Neural cell (in vitro differentiated cells): ENCODE data around the gene C9orf72. TPM values are rescaled to one million over a fixed set of nuclear protein-coding genes. Genes with fewer than 3 reads are reported as not detected.

Experiments
- H2AFZ ChIP-seq: fragments of 200-600, 300-800 bp; sonication (generic), shearing (Covaris generic); 2 replicates; pipeline ENCODE4 v1.6.0; 2014; ENCODE audit warnings: low read depth, mild to moderate bottlenecking, antibody characterized with exemption, low read length, moderate library complexity
- H3F3A ChIP-seq: fragments of 200-600 bp; shearing (Covaris generic); 2 replicates; pipeline ENCODE4 v1.6.1; 2016; ENCODE audit warnings: mild to moderate bottlenecking, moderate library complexity, mixed read lengths, antibody characterized with exemption, low read length; ENCODE audit not compliant: insufficient read depth, poor library complexity, severe bottlenecking
- H3K27ac ChIP-seq: fragments of 200-600, 300-800 bp; sonication (generic), shearing (Covaris generic); 2 replicates; pipeline ENCODE4 v1.5.1; 2014; ENCODE audit warnings: mild to moderate bottlenecking, low read length, moderate library complexity
- H3K27me3 ChIP-seq: fragments of 300-800, 200-600 bp; sonication (generic), shearing (Covaris generic); 2 replicates; pipeline ENCODE4 v1.6.0; 2014; ENCODE audit warnings: mild to moderate bottlenecking, low read depth, low read length, moderate library complexity; ENCODE audit not compliant: insufficient read depth
- H3K36me3 ChIP-seq: fragments of 300-800, 200-600 bp; sonication (generic), shearing (Covaris generic); 2 replicates; pipeline ENCODE4 v1.5.1; 2014; ENCODE audit warnings: mild to moderate bottlenecking, antibody characterized with exemption, low read length, moderate library complexity; ENCODE audit not compliant: insufficient read depth
- H3K4me2 ChIP-seq: fragments of 300-800, 200-600 bp; sonication (generic), shearing (Covaris generic); 2 replicates; pipeline ENCODE4 v1.6.0; 2014; ENCODE audit warnings: mild to moderate bottlenecking, low read length
- H3K4me3 ChIP-seq: fragments of 300-800, 200-600 bp; sonication (generic), shearing (Covaris generic); 2 replicates; pipeline ENCODE4 v1.5.1; 2014; ENCODE audit warnings: mild to moderate bottlenecking, low read length, moderate library complexity
- H3K79me2 ChIP-seq: fragments of 200-600 bp; shearing (Covaris generic); replicated peaks from 2 replicates; pipeline ENCODE4 v1.6.0; 2014; ENCODE audit warnings: mild to moderate bottlenecking, low read length, moderate library complexity; ENCODE audit not compliant: insufficient read depth
- H3K9ac ChIP-seq: fragments of 300-800, 200-600 bp; sonication (generic), shearing (Covaris generic); 2 replicates; pipeline ENCODE4 v1.6.1; 2016; ENCODE audit warnings: mild to moderate bottlenecking, low read length, mixed read lengths
- H3K9me2 ChIP-seq: fragments of 200-600 bp; shearing (Covaris generic); 2 replicates; pipeline ENCODE4 v1.6.1; 2016; ENCODE audit warnings: mild to moderate bottlenecking, low read length, mixed read lengths; ENCODE audit not compliant: insufficient read depth
- H3K9me3 ChIP-seq: fragments of 200-600, 300-800 bp; sonication (generic), shearing (Covaris generic); 2 replicates; pipeline ENCODE4 v1.6.1; 2016; ENCODE audit warnings: mild to moderate bottlenecking, mixed run types, low read length, moderate library complexity, mixed read lengths
- H4K20me1 ChIP-seq: fragments of 200-600 bp; shearing (Covaris generic); 2 replicates; pipeline ENCODE4 v1.6.1; 2016; ENCODE audit warnings: mild to moderate bottlenecking, mixed run types; ENCODE audit not compliant: insufficient read depth
- CTCF ChIP-seq: fragments of 450-650 bp; IDR thresholded peaks from 2 replicates; pipeline ENCODE4 v1.5.1; 2014; ENCODE audit warnings: antibody characterized with exemption, mild to moderate bottlenecking, moderate library complexity; ENCODE audit not compliant: poor library complexity, severe bottlenecking
- EP300 ChIP-seq: fragments of 450-650 bp; conservative IDR thresholded peaks from 2 replicates; pipeline ENCODE4 v1.6.1; 2014; ENCODE audit warnings: antibody characterized with exemption, mild to moderate bottlenecking, moderate library complexity; ENCODE audit not compliant: poor library complexity, severe bottlenecking
- EZH2 ChIP-seq: fragments of 200-600, 300-800 bp; shearing (Covaris generic), sonication (generic); IDR thresholded peaks from 2 replicates; pipeline ENCODE4 v1.6.1; 2014; ENCODE audit warnings: antibody characterized with exemption, low read length, borderline replicate concordance, mild to moderate bottlenecking; ENCODE audit not compliant: insufficient read depth, poor library complexity, severe bottlenecking
- MXI1 ChIP-seq: fragments of 450-650 bp; conservative IDR thresholded peaks from 2 replicates; pipeline ENCODE4 v1.6.1; 2014; ENCODE audit warnings: antibody characterized with exemption, mild to moderate bottlenecking; ENCODE audit not compliant: poor library complexity, severe bottlenecking
- POLR2AphosphoS5 ChIP-seq: IDR thresholded peaks from 2 replicates; pipeline ENCODE4 v1.6.1; 2012
- RAD21 ChIP-seq: fragments of 450-650 bp; conservative IDR thresholded peaks from 2 replicates; pipeline ENCODE4 v1.6.1; 2014; ENCODE audit warnings: antibody characterized with exemption, mild to moderate bottlenecking, moderate library complexity
- REST ChIP-seq: IDR thresholded peaks from 2 replicates; pipeline ENCODE4 v1.6.1; 2012; ENCODE audit warnings: borderline replicate concordance
- SMC3 ChIP-seq: fragments of 450-650 bp; conservative IDR thresholded peaks from 2 replicates; pipeline ENCODE4 v1.6.1; 2014; ENCODE audit warnings: antibody characterized with exemption, mild to moderate bottlenecking, moderate library complexity; ENCODE audit not compliant: poor library complexity
- TAF1 ChIP-seq: IDR thresholded peaks from 2 replicates; pipeline ENCODE4 v1.6.1; 2012; ENCODE audit warnings: low read depth
- polyA plus RNA-seq: library from polyadenylated mRNA; depleted of rRNA; stranded (reverse); fragments of >200 nt; gene quantifications from 2 replicates; pipeline ENCODE4 v1.2.3, GENCODE V29; 2014

Gene C9orf72
- polyA plus RNA-seq, 1 donor from 2014 or later = 166 TPM

GRCh38 chr9:27599870-27600238, 26.6 kb upstream of the C9orf72 start:
- Histone ChIP-seq H2AFZ (no peak overlapping the region), H3K27ac (no peak overlapping the region)
- TF ChIP-seq EZH2 = no peak
- TF ChIP-seq SMC3 = no peak
- TF ChIP-seq POLR2AphosphoS5 = no peak
- TF ChIP-seq RAD21 = no peak
- no peak for TF ChIP-seq TAF1
- TF ChIP-seq EP300 = no peak
- TF ChIP-seq MXI1 = no peak
- TF ChIP-seq CTCF = no peak
- TF ChIP-seq REST = no peak

GRCh38 chr9:27599102-27599869, 26.0 kb upstream of the C9orf72 start:
- no peaks in the 10 kb centered on the region for H3K36me3 ChIP-seq
- H3K9me3 ChIP-seq = no peaks in the 10 kb centered on the region
- H4K20me1 ChIP-seq = no peaks in the 10 kb centered on the region
- no peak overlapping the region for H3K27ac ChIP-seq
- no peaks in the 10 kb centered on the region for H3K79me2 ChIP-seq
- no peaks in the 10 kb centered on the region for H3F3A ChIP-seq
- H3K9me2 ChIP-seq = no peaks in the 10 kb centered on the region
- no peak overlapping the region for H3K9ac ChIP-seq
- no peaks in the 10 kb centered on the region for H3K27me3 ChIP-seq
- no peak overlapping the region for H2AFZ ChIP-seq
- no peak overlapping the region for H3K4me2 ChIP-seq
- no peak overlapping the region for H3K4me3 ChIP-seq
- no peak for TF ChIP-seq RAD21
- TF ChIP-seq REST = no peak
- no peak for TF ChIP-seq CTCF
- TF ChIP-seq TAF1 = no peak
- TF ChIP-seq EZH2 = no peak
- no peak for TF ChIP-seq POLR2AphosphoS5
- TF ChIP-seq SMC3 = no peak
- TF ChIP-seq EP300 = no peak
- no peak for TF ChIP-seq MXI1

More at GRCh38 chr9:27599870-27600238, 26.6 kb upstream of the C9orf72 start:
- no peak overlapping the region for H3K4me2 ChIP-seq
- H3K4me3 ChIP-seq = no peak overlapping the region
- no peaks in the 10 kb centered on the region for H3K9me3 ChIP-seq
- H3K9ac ChIP-seq = no peak overlapping the region
- H3K36me3 ChIP-seq = no peaks in the 10 kb centered on the region
- no peaks in the 10 kb centered on the region for H3K79me2 ChIP-seq
- H3K27me3 ChIP-seq = no peaks in the 10 kb centered on the region
- no peaks in the 10 kb centered on the region for H4K20me1 ChIP-seq
- no peaks in the 10 kb centered on the region for H3F3A ChIP-seq
- H3K9me2 ChIP-seq = no peaks in the 10 kb centered on the region
